ENCODE data around the gene ADCK2.

- TF ChIP-seq POLR2A (IDR thresholded peaks at IDR 0.05) = no peak
- TF ChIP-seq CTCF (IDR thresholded peaks at IDR 0.05) = no peak
Measured at GRCh38 chr7:140637400-140637799, 35.3 kb upstream of the ADCK2 start.

Measured in Peyer's patch (tissue), 4 donors.